Esophagus muscularis mucosa (tissue), 4 donors: ENCODE data around the gene HLA-F. TPM values are rescaled to one million over a fixed set of nuclear protein-coding genes. Genes with fewer than 3 reads are reported as not detected.

Experiments used
- DNase-seq: peaks from one replicate; pipeline ENCODE4 v3.0.0-alpha.2; 2017; ENCODE audit errors: extremely low spot score
- H3K27ac ChIP-seq, 4 donors: fragments of 200-600 bp; sonication (generic); replicated peaks in 1 of 4; 1 replicate in 3 of 4; 2 replicates in 1 of 4; pipeline ENCODE4 v1.5.1; 2016 to 2019; ENCODE audit warnings: mild to moderate bottlenecking in 1 of 4
- H3K27me3 ChIP-seq, 4 donors: fragments of 200-600 bp; sonication (generic); one replicate each; pipeline versions ENCODE4 v1.5.1 to v1.6.0; 2016 to 2019
- H3K36me3 ChIP-seq, 4 donors: fragments of 200-600 bp; sonication (generic); one replicate each; pipeline ENCODE4 v1.5.1; 2016 to 2019
- H3K4me1 ChIP-seq, 4 donors: fragments of 200-600 bp; sonication (generic); one replicate each; pipeline ENCODE4 v1.5.1; 2016 to 2019
- H3K4me3 ChIP-seq, 4 donors: fragments of 200-600 bp; sonication (generic); 1 replicate in 2 of 4; 2 replicates in 2 of 4; pipeline ENCODE4 v1.5.1; 2016 to 2019; ENCODE audit warnings: mild to moderate bottlenecking in 4 of 4, moderate library complexity in 1 of 4
- H3K9me3 ChIP-seq, 4 donors: fragments of 200-600 bp; sonication (generic); 1 replicate in 3 of 4; 2 replicates in 1 of 4; pipeline ENCODE4 v1.5.1; 2016 to 2019
- EP300 ChIP-seq: sonication (generic); formaldehyde crosslinking; IDR thresholded peaks from one replicate; pipeline ENCODE4 v1.6.1; 2017; ENCODE audit warnings: antibody characterized with exemption
- POLR2A ChIP-seq: fragments of 450-650 bp; IDR thresholded peaks from one replicate; pipeline ENCODE4 v1.6.1; 2017; ENCODE audit warnings: antibody characterized with exemption, moderate library complexity, mild to moderate bottlenecking, low read depth
- POLR2AphosphoS5 ChIP-seq, 2 donors: sonication (generic); formaldehyde crosslinking; IDR thresholded peaks; one replicate each; pipeline ENCODE4 v1.6.1; 2017; ENCODE audit warnings: antibody characterized with exemption in 2 of 2
- WGBS: methylation state at CpG from one replicate; pipeline ENCODE4 v1.1.5; 2018; 5-methylcytosine and 5-hydroxymethylcytosine counted together
- intact Hi-C: fragments of 100-400 bp; cut with DNase I; formaldehyde crosslinking; loops from one replicate; pipeline ENCODE4 v1.15.1; 2023
- total RNA-seq, 4 donors: library from RNA; depleted of rRNA; stranded (reverse); fragments of >200 nt; gene quantifications; one replicate each; pipeline versions ENCODE4 v1.1.0 to v1.2.1, GENCODE V29; 2016
- TF ChIP-seq, protein P1 (sequence below), 3 experiments: fragments of 200-600 bp in 2 of 3; fragments of 450-650 bp in 1 of 3; sonication (generic) in 2 of 3; IDR thresholded peaks; one replicate each; pipeline ENCODE4 v1.5.1; 2017 to 2019; ENCODE audit warnings: antibody characterized with exemption in 3 of 3, mild to moderate bottlenecking in 2 of 3, moderate library complexity in 1 of 3

HLA-F gene
- total RNA-seq, 4 donors from 2014 or later, result 36.1 to 69.6 (median 52.8) TPM

DNA sequence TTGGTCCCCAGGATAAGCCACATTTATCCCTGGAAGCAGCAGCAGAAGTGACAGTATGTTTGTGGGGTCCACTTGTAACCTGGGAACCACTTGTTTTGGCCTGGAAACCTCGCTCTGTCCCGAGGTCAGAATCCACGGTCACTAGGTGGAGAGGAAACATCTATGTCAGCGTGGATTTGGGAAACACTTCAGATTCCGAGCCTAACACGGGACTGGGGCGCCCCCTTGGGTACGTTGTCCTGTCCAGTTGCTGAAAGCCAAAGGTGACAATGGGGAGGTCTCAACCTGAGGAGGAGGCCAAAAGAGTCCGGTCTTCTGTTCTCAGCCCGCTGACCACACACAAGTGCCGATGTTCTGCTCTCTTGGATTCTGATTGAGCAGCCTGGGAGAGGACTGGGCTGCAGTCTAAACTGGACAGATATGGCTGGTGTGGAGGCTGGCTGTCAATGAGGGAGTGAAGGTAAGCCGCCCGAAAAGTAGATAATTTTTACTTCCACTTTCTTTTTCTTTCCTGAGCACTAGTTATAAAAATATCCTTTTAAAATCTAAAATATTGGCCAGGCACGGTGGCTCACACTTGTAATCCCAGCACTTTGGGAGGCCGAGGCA is 37.4 kb upstream of the HLA-F start:
- WGBS, result 56% methylated on average over 12 of the region's 15 CpGs
- intact Hi-C loops, result no loop called here
- no peak for DNase-seq
- Histone ChIP-seq H3K27ac (no peak overlapping the region), H3K9me3 (no peaks in the 10 kb centered on the region), H3K27me3 (peaks cover 0 to 5% (median 0%) of the 10 kb centered on the region in 4 donors), H3K36me3 (no peaks in the 10 kb centered on the region), H3K4me3 (no peak overlapping the region), H3K4me1 (no peaks in the 10 kb centered on the region)
- TF ChIP-seq, protein P1, sequence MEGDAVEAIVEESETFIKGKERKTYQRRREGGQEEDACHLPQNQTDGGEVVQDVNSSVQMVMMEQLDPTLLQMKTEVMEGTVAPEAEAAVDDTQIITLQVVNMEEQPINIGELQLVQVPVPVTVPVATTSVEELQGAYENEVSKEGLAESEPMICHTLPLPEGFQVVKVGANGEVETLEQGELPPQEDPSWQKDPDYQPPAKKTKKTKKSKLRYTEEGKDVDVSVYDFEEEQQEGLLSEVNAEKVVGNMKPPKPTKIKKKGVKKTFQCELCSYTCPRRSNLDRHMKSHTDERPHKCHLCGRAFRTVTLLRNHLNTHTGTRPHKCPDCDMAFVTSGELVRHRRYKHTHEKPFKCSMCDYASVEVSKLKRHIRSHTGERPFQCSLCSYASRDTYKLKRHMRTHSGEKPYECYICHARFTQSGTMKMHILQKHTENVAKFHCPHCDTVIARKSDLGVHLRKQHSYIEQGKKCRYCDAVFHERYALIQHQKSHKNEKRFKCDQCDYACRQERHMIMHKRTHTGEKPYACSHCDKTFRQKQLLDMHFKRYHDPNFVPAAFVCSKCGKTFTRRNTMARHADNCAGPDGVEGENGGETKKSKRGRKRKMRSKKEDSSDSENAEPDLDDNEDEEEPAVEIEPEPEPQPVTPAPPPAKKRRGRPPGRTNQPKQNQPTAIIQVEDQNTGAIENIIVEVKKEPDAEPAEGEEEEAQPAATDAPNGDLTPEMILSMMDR (IDR thresholded peaks at IDR 0.05), result peak in 2 of 3 experiments; percentile 31 to 35
- TF ChIP-seq EP300, result no peak

DNA sequence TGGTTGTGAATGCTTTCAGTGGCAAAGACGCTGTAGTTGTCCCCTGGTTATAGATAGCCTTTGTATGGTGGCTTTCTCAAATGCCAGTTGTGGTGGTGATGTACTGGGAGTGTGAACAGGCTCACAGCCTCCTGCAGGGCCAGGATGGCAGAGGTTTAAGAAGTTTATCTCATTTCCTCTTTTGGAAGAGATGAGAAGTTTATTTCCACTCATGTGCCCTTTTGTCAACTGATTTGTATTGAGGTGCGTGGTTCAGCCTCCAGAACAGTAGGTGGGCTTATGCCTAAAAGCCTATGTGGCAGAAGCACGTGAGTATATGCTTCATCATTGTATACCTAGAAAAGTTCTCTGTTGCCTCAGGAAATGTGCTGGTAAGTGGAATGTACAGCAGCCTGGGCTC is 28.6 kb upstream of the HLA-F start:
- H3K27ac ChIP-seq, result no peak overlapping the region
- H3K36me3 ChIP-seq, result no peaks in the 10 kb centered on the region
- peaks cover 0 to 7% (median 0%) of the 10 kb centered on the region in 4 donors for H3K27me3 ChIP-seq
- no peaks in the 10 kb centered on the region for H3K9me3 ChIP-seq
- WGBS, result 48% methylated on average over 3 of the region's 3 CpGs
- TF ChIP-seq, protein P1 (IDR thresholded peaks at IDR 0.05), result no peak
- no peak for TF ChIP-seq EP300
- no peak for TF ChIP-seq POLR2AphosphoS5 (IDR thresholded peaks at IDR 0.05)
- no peak for TF ChIP-seq POLR2A
- intact Hi-C loops, result no loop called here
- no peak for DNase-seq
- H3K4me1 ChIP-seq, result no peaks in the 10 kb centered on the region
- no peak overlapping the region for H3K4me3 ChIP-seq

DNA sequence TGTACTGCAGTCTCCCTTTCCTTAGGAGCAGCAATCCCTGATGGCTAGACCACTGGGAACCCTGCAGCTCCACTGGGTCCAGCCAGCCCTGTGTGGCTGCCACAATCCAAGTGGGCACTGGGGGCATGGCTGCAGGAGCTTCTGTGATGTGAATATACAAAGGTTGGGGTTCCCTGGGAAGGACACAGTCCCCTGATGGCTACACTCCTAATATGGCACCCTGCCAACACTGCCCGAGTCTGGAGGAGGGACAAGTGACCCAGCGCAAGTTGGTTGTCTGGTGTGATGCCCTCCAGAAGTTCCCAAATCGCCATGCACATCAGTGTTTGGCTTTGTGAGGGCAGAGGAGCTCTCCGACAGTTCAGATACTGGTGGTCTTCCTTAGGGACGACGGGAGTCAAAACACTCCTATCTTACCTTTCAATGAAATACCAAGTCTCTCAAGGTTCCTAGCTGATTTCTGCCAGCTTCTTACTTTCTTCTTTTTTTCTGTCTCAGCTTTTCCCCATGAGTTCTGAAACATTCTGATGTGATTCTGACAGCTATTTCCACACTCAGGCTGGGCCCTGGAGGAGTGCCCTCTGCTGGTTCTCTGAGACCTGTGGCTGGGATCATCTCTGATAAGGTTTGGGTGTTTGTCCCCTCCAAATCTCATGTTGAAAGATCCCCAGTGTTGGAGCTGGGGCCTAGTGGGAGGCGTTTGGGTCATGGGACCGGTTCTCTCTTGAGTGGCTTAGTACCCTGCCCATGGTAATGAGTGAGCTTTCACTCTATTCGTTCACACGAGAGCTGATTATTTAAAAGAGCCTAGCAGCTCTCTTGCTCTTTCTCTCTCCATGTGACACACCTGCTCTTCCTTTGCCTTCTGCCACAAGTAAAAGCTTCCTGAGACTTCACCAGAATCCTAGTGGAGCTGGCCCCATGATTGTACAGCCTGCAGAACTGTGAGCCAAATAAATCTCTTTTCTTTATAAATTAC is 26.8 kb upstream of the HLA-F start:
- H3K9me3 ChIP-seq, result no peaks in the 10 kb centered on the region
- no peaks in the 10 kb centered on the region for H3K4me1 ChIP-seq
- no peak overlapping the region for H3K27ac ChIP-seq
- no peaks in the 10 kb centered on the region for H3K36me3 ChIP-seq
- TF ChIP-seq, protein P1 (IDR thresholded peaks at IDR 0.05), result peak in 2 of 3 experiments; percentile 20 to 48
- TF ChIP-seq POLR2A, result no peak
- 73% methylated on average over 10 of the region's 10 CpGs for WGBS
- DNase-seq, result no peak
- peaks cover 0 to 10% (median 0%) of the 10 kb centered on the region in 4 donors for H3K27me3 ChIP-seq
- H3K4me3 ChIP-seq, result no peak overlapping the region
- intact Hi-C loops, result no loop called here

DNA sequence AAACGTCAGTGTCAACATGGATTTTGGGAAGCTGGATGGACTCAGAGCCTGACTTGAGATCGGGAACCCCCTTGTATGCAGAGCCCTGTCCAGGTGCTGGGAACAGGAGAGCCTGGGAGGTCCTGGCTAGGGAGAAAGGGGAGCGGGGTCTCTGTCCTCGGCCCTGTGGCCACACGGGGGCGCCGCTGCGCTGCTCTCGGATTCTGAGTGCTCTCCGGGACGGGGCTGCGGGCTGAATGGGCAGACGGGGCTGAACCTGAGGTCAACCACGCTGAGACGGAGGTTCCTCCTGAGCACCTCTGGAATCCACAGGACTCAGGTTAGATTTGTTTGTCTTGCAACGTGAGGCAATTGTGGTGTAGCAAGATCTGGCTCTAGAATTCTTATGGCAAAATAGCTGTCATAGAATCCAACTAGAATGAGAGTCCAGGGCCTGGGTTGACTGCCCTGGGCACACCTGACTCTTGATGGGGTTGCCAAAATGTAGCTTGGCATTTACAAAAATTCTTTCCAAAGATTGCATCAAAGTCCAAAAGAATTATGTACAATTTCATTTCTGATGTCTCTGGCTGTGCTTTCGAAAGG is 20.6 kb upstream of the HLA-F start:
- Histone ChIP-seq H3K9me3 (no peaks in the 10 kb centered on the region), H3K36me3 (no peaks in the 10 kb centered on the region), H3K4me3 (no peak overlapping the region), H3K27me3 (peaks cover 0 to 24% (median 3%) of the 10 kb centered on the region in 4 donors), H3K27ac (no peak overlapping the region), H3K4me1 (no peaks in the 10 kb centered on the region)
- WGBS, result 45% methylated on average over 3 of the region's 17 CpGs
- TF ChIP-seq, protein P1 (IDR thresholded peaks at IDR 0.05), result peak in 2 of 3 experiments; percentile 24 to 35
- TF ChIP-seq POLR2AphosphoS5 (IDR thresholded peaks at IDR 0.05) (no peak), EP300 (no peak), POLR2A (no peak)
- DNase-seq, result no peak
- intact Hi-C loops, result no loop called here
